Keratinocyte (primary cell): ENCODE results near the gene NFATC2. TPM values are rescaled to one million over a fixed set of nuclear protein-coding genes. Genes with fewer than 3 reads are reported as not detected.

Experiments
- DNase-seq: peaks from one replicate; pipeline ENCODE4 v3.0.0-alpha.2; 2011; ENCODE audit warnings: low read depth, missing footprints, low spot score
- FAIRE-seq: peaks from 2 replicates; lab custom pipeline; 2011; peaks lifted over from hg19 to GRCh38; lab: Jason Lieb, UNC
- H2AFZ ChIP-seq: 2 replicates; pipeline ENCODE4 v1.6.0; 2012; ENCODE audit warnings: low read length, control low read depth, inconsistent platforms; ENCODE audit not compliant: control insufficient read depth
- H3K27ac ChIP-seq: 2 replicates; pipeline ENCODE4 v1.5.1; 2011; ENCODE audit warnings: low read length; ENCODE audit not compliant: control insufficient read depth, insufficient read depth
- H3K27me3 ChIP-seq: 3 replicates; pipeline ENCODE4 v1.6.0; 2011; ENCODE audit warnings: low read length; ENCODE audit not compliant: control insufficient read depth, insufficient read depth; ENCODE audit errors: extremely low read depth
- H3K36me3 ChIP-seq, 2 experiments: 2 replicates in 1 of 2; 3 replicates in 1 of 2; pipeline ENCODE4 v1.5.1; 2011; ENCODE audit warnings: low read length in 2 of 2, mild to moderate bottlenecking in 1 of 2; ENCODE audit not compliant: control insufficient read depth in 2 of 2, insufficient read depth in 2 of 2; ENCODE audit errors: extremely low read depth in 1 of 2
- H3K4me1 ChIP-seq: 3 replicates; pipeline ENCODE4 v1.5.1; 2011; ENCODE audit warnings: low read length; ENCODE audit not compliant: control insufficient read depth, insufficient read depth; ENCODE audit errors: extremely low read depth
- H3K4me2 ChIP-seq: 3 replicates; pipeline ENCODE4 v1.6.0; 2011; ENCODE audit warnings: low read depth, low read length; ENCODE audit not compliant: control insufficient read depth, insufficient read depth; ENCODE audit errors: extremely low read depth
- H3K4me3 ChIP-seq, 3 experiments: fragments of 200-600 bp in 1 of 3; sonication (generic) in 1 of 3; 2 replicates in 2 of 3; 3 replicates in 1 of 3; pipeline ENCODE4 v1.5.1; 2011 to 2016; ENCODE audit warnings: low read length in 3 of 3, mild to moderate bottlenecking in 3 of 3, control low read depth in 2 of 3, inconsistent platforms in 1 of 3, low read depth in 1 of 3, mixed read lengths in 1 of 3, mixed run types in 1 of 3, moderate library complexity in 1 of 3; ENCODE audit not compliant: control insufficient read depth in 2 of 3, insufficient read depth in 2 of 3; ENCODE audit errors: extremely low read depth in 1 of 3
- H3K79me2 ChIP-seq: 2 replicates; pipeline ENCODE4 v1.6.0; 2012; ENCODE audit warnings: low read length; ENCODE audit not compliant: control insufficient read depth, insufficient read depth
- H3K9ac ChIP-seq: 3 replicates; pipeline ENCODE4 v1.6.0; 2011; ENCODE audit warnings: low read length; ENCODE audit not compliant: control insufficient read depth, insufficient read depth; ENCODE audit errors: extremely low read depth
- H3K9me1 ChIP-seq: 3 replicates; pipeline ENCODE4 v1.6.0; 2011; ENCODE audit warnings: low read length; ENCODE audit not compliant: control insufficient read depth, insufficient read depth; ENCODE audit errors: extremely low read depth
- H3K9me3 ChIP-seq: 2 replicates; pipeline ENCODE4 v1.5.1; 2012; ENCODE audit warnings: low read depth, low read length; ENCODE audit not compliant: control insufficient read depth
- H4K20me1 ChIP-seq: 3 replicates; pipeline ENCODE4 v1.6.0; 2011; ENCODE audit warnings: low read length; ENCODE audit not compliant: control insufficient read depth, insufficient read depth; ENCODE audit errors: extremely low read depth
- CTCF ChIP-seq, 3 experiments: IDR thresholded peaks in 1 of 3; conservative IDR thresholded peaks in 1 of 3; optimal IDR thresholded peaks in 1 of 3; 2 replicates in 2 of 3; 3 replicates in 1 of 3; pipeline versions ENCODE3 to v1.5.1; 2011; ENCODE audit warnings: low read length in 3 of 3, mild to moderate bottlenecking in 3 of 3, moderate library complexity in 2 of 3, control low read depth in 1 of 3, inconsistent platforms in 1 of 3; ENCODE audit not compliant: insufficient read depth in 2 of 3; ENCODE audit errors: extremely low read depth in 1 of 3
- EZH2 ChIP-seq: IDR thresholded peaks from one replicate; pipeline ENCODE4 v1.6.1; 2012; ENCODE audit warnings: inconsistent platforms, mild to moderate bottlenecking, low read length, moderate library complexity
- dilution Hi-C: fragments of 300-500 bp; cut with MboI; formaldehyde crosslinking; loops from one replicate; pipeline ENCODE4 v1.7.0; 2020; ENCODE audit warnings: low sequenced_read_pairs; ENCODE audit not compliant: extremely low pct_ligation_motif_present
- polyA plus RNA-seq, 5 experiments: library from polyadenylated mRNA; depleted of rRNA in 3 of 5; stranded (reverse) in 3 of 5; stranded (forward) in 1 of 5; unstranded in 1 of 5; fragments of >200 nt; gene quantifications; 1 replicate in 1 of 5; 2 replicates in 3 of 5; 3 replicates in 1 of 5; pipeline versions ENCODE4 v1.2.1 to v1.2.3, GENCODE V29; 2011 to 2012; ENCODE audit warnings: missing spikeins in 2 of 5, low read depth in 1 of 5, low replicate concordance in 1 of 5

Gene NFATC2
- polyA plus RNA-seq, 1 donor (not counting 4 experiments of a cell fraction or from before 2014, with no cell fraction given), result 0.05 TPM

DNA sequence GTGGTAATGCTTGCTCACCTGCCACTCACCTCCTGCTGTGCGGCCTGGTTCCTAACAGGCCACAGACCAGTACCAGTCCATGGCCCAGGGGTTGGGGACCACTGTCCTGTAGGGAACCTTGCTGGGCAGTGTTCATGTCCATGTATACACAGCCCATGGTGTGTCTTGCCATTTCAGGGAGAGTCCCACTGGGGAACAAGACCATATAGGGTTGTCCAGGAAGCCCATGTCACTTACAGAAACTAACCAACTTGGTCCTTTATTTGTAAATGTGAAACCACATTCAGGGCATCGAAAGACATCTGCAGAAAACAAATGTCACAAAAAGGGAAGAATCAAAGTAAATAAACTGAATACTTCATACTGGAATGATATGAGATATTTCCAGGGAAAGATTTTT, 179.1 kb downstream of the NFATC2 start:
- H3K79me2 ChIP-seq, result no peaks in the 10 kb centered on the region
- no peak overlapping the region for H3K27ac ChIP-seq
- DNase-seq (no peak), FAIRE-seq (no peak)
- H3K9ac ChIP-seq, result no peak overlapping the region
- H2AFZ ChIP-seq, result no peak overlapping the region
- no peaks in the 10 kb centered on the region for H3K36me3 ChIP-seq
- TF ChIP-seq CTCF (optimal IDR thresholded peaks at IDR 0.05 in 1 of 3, IDR thresholded peaks at IDR 0.05 in 1 of 3, conservative IDR thresholded peaks at IDR 0.05 in 1 of 3; ENCODE audit: extremely low read depth in 1 of 3, insufficient read depth in 2 of 3, low read length in 3 of 3), result no peak
- no peak for TF ChIP-seq EZH2
- H4K20me1 ChIP-seq, result no peaks in the 10 kb centered on the region
- no peak overlapping the region for H3K4me2 ChIP-seq
- H3K4me3 ChIP-seq, result no peak overlapping the region
- H3K9me3 ChIP-seq, result peaks cover 1% of the 10 kb centered on the region
- no peaks in the 10 kb centered on the region for H3K9me1 ChIP-seq
- dilution Hi-C loops, result no loop called here
- H3K27me3 ChIP-seq, result no peaks in the 10 kb centered on the region
- peaks cover 32% of the 10 kb centered on the region for H3K4me1 ChIP-seq

- Histone ChIP-seq H3K27me3 (no peaks in the 10 kb centered on the region), H3K9me1 (no peaks in the 10 kb centered on the region), H3K4me1 (peaks cover 32% of the 10 kb centered on the region), H3K9ac (no peak overlapping the region), H3K4me3 (no peak overlapping the region), H3K9me3 (peaks cover 1% of the 10 kb centered on the region), H4K20me1 (no peaks in the 10 kb centered on the region), H2AFZ (no peak overlapping the region), H3K36me3 (no peaks in the 10 kb centered on the region), H3K79me2 (no peaks in the 10 kb centered on the region), H3K4me2 (no peak overlapping the region), H3K27ac (no peak overlapping the region)
- TF ChIP-seq CTCF (optimal IDR thresholded peaks at IDR 0.05 in 1 of 3, IDR thresholded peaks at IDR 0.05 in 1 of 3, conservative IDR thresholded peaks at IDR 0.05 in 1 of 3; ENCODE audit: extremely low read depth in 1 of 3, insufficient read depth in 2 of 3, low read length in 3 of 3) (no peak), EZH2 (no peak)
- DNase-seq (no peak), FAIRE-seq (no peak)
- dilution Hi-C loops, result no loop called here
Observed at GRCh38 chr20:51362254-51362653, 180.3 kb downstream of the NFATC2 start.
